Measurements from ENCODE around the gene LRRC28. TPM values are rescaled to one million over a fixed set of nuclear protein-coding genes. Genes with fewer than 3 reads are reported as not detected.

LRRC28 gene
- total and polyA plus RNA-seq, 2 of the 4 experiments (the other 2 are of a cell fraction), result 12.7 to 21.1 TPM

GRCh38 chr15:99412082-99412481, 160.8 kb downstream of the LRRC28 start:
- intact Hi-C loops (cut with micrococcal nuclease) (no loop called here), dilution Hi-C loops (cut with HindIII; ENCODE audit: low sequenced_read_pairs, unreplicated experiment) (no loop called here), in situ Hi-C loops (cut with MboI; ENCODE audit: low sequenced_read_pairs) (no loop called here)
- Histone ChIP-seq H2BK5ac (ENCODE audit: low read depth, low read length, poor library complexity, severe bottlenecking) (no peak overlapping the region), H3K23ac (ENCODE audit: low read depth, low read length) (no peak overlapping the region), H4K5ac (ENCODE audit: low read depth, low read length) (no peak overlapping the region), H3K9me1 (ENCODE audit: insufficient read depth, low read length) (0 out of 2 replicates have a peak, but pooled peaks cover 6% of the 10 kb centered on the region), H3K36me3 (ENCODE audit: control insufficient read depth, insufficient read depth, low read length) (no peaks in the 10 kb centered on the region), H2BK120ac (ENCODE audit: low read depth, low read length) (no peak overlapping the region), H3K4me1 (ENCODE audit: control insufficient read depth, insufficient read depth, low read length) (peaks cover 10% of the 10 kb centered on the region), H3K27me3 (ENCODE audit: control insufficient read depth, insufficient read depth, low read length) (no peaks in the 10 kb centered on the region), H3K4me3 (ENCODE audit: insufficient read depth, low read depth, low read length) (no peak overlapping the region), H3K18ac (ENCODE audit: low read depth, low read length) (no peak overlapping the region), H2AK5ac (ENCODE audit: low read depth, low read length) (no peak overlapping the region), H3K79me1 (ENCODE audit: low read depth in 1 of 2, low read length in 2 of 2) (no peaks in the 10 kb centered on the region), H3K56ac (ENCODE audit: extremely low read depth, insufficient read depth, low read length) (no peak overlapping the region), H2AK9ac (replicated peaks; ENCODE audit: low read depth, low read length, poor library complexity) (no peak overlapping the region), H2BK15ac (ENCODE audit: low read depth, low read length) (no peak overlapping the region), H3K4me2 (ENCODE audit: low read depth, low read length) (no peak overlapping the region), H3K9me3 (ENCODE audit: control insufficient read depth, insufficient read depth, low read length) (no peaks in the 10 kb centered on the region), H4K91ac (ENCODE audit: insufficient read depth, low read depth, low read length) (no peak overlapping the region), H3K27ac (ENCODE audit: insufficient read depth, low read length) (no peak overlapping the region), H4K20me1 (ENCODE audit: insufficient read depth, low read length) (no peaks in the 10 kb centered on the region), H3K14ac (replicated peaks; ENCODE audit: low read depth, low read length) (no peak overlapping the region), H4K8ac (ENCODE audit: low read depth in 2 of 2, low read length in 2 of 2) (no peak overlapping the region), H2AFZ (replicated peaks; ENCODE audit: low read length, poor library complexity) (no peak overlapping the region), H3K4ac (ENCODE audit: low read depth, low read length) (no peak overlapping the region; the same call in 1 of the 2 replicates), H3K9ac (ENCODE audit: low read depth, low read length) (no peak overlapping the region), H2BK20ac (ENCODE audit: low read depth, low read length) (no peak overlapping the region)
- WGBS, 2 experiments (ENCODE audit: extremely low coverage in 2 of 2, insufficient read length in 1 of 2), result no CpG with 5 or more reads among the region's 6 CpGs
- no peak for ATAC-seq (ENCODE audit: low read depth)
- TF ChIP-seq NFE2L2 (IDR thresholded peaks at IDR 0.05; ENCODE audit: low read depth, low read length) (no peak), RFX5 (IDR thresholded peaks at IDR 0.05; ENCODE audit: low read depth, low read length) (no peak), CTCF (conservative IDR thresholded peaks at IDR 0.05; ENCODE audit: low read depth, low read length) (no peak), USF2 (IDR thresholded peaks at IDR 0.05; ENCODE audit: low read depth, low read length) (no peak), RCOR1 (IDR thresholded peaks at IDR 0.05; ENCODE audit: insufficient replicate concordance, low read length) (no peak), FOS (IDR thresholded peaks at IDR 0.05; ENCODE audit: low read depth, low read length) (no peak), SMC3 (IDR thresholded peaks at IDR 0.05; ENCODE audit: low read depth, low read length) (no peak), CEBPB (IDR thresholded peaks at IDR 0.05; ENCODE audit: low read depth, low read length) (no peak), CHD1 (IDR thresholded peaks at IDR 0.05; ENCODE audit: low read depth, low read length) (no peak), BHLHE40 (IDR thresholded peaks at IDR 0.05; ENCODE audit: low read depth, low read length) (no peak), MXI1 (IDR thresholded peaks at IDR 0.05; ENCODE audit: borderline replicate concordance, low read depth, low read length) (no peak), RAD21 (IDR thresholded peaks at IDR 0.05; ENCODE audit: low read length) (no peak), MAZ (IDR thresholded peaks at IDR 0.05; ENCODE audit: borderline replicate concordance, low read depth, low read length) (no peak), POLR2A (IDR thresholded peaks at IDR 0.05; ENCODE audit: low read depth, low read length) (no peak), MAFK (IDR thresholded peaks at IDR 0.05; ENCODE audit: low read depth, low read length) (no peak), ELK1 (IDR thresholded peaks at IDR 0.05; ENCODE audit: borderline replicate concordance, low read depth, low read length) (no peak)
- ChIA-PET POLR2A (ENCODE audit: unreplicated experiment) (no interaction called here), CTCF (interaction anchor here (5.0 kb wide), 1 partner anchor 292 kb away, joined by 35 read pairs; no protein-coding TSS in a partner anchor)
- no peak for DNase-seq
- BruUV-seq (replicated peaks), result no TSS peak
